GM19023 (cell line): Measurements from ENCODE around the gene SKOR1.

Experiments
- ATAC-seq: cut with Tn5 transposase; IDR thresholded peaks from one replicate; pipeline ENCODE4 v1.9.1; 2021; ENCODE audit warnings: mild to moderate bottlenecking, moderate library complexity; ENCODE audit not compliant: unreplicated experiment

Gene SKOR1

GRCh38 chr15:67815036-67815592 is 10.2 kb upstream of the SKOR1 start:
- ATAC-seq, result no peak

- ATAC-seq, result no peak
Measured at GRCh38 chr15:67816668-67817067, 8.6 kb upstream of the SKOR1 start.

GRCh38 chr15:67818464-67818863 is 6.8 kb upstream of the SKOR1 start:
- no peak for ATAC-seq

- no peak for ATAC-seq
Measured at GRCh38 chr15:67819636-67820035, 5.7 kb upstream of the SKOR1 start.

GRCh38 chr15:67820122-67820991 is 5.0 kb upstream of the SKOR1 start:
- ATAC-seq, result no peak

- no peak for ATAC-seq
Measured at GRCh38 chr15:67820992-67821783, 4.1 kb upstream of the SKOR1 start.

- ATAC-seq, result no peak
Measured at GRCh38 chr15:67821784-67822440, 3.4 kb upstream of the SKOR1 start.

- no peak for ATAC-seq
Measured at GRCh38 chr15:67822537-67823313, 2.6 kb upstream of the SKOR1 start.

- no peak for ATAC-seq
Measured at GRCh38 chr15:67823314-67824196, 1.8 kb upstream of the SKOR1 start.

- no peak for ATAC-seq
Measured at GRCh38 chr15:67824197-67824968, 926 bp upstream of the SKOR1 start.

GRCh38 chr15:67825881-67826716 is 790 bp downstream of the SKOR1 start:
- ATAC-seq, result no peak

GRCh38 chr15:67826717-67827561 is 1.6 kb downstream of the SKOR1 start:
- ATAC-seq, result no peak

GRCh38 chr15:67827562-67828277 is 2.4 kb downstream of the SKOR1 start:
- no peak for ATAC-seq

- no peak for ATAC-seq
Measured at GRCh38 chr15:67828278-67828968, 3.1 kb downstream of the SKOR1 start.

GRCh38 chr15:67828969-67829646 is 3.8 kb downstream of the SKOR1 start:
- no peak for ATAC-seq
